PC-9 (cell line): Measurements from ENCODE around the gene SSR2.

Experiments
- EZH2 ChIP-seq: fragments of 200-600 bp; sonication (generic); IDR thresholded peaks from 2 replicates; pipeline ENCODE4 v1.8.0; 2017; ENCODE audit warnings: antibody characterized with exemption, low read depth
- TF ChIP-seq, protein P1 (sequence below): fragments of 200-600 bp; sonication (generic); conservative IDR thresholded peaks from 2 replicates; pipeline ENCODE4 v1.6.1; 2017; ENCODE audit warnings: mixed run types, antibody characterized with exemption, mild to moderate bottlenecking, moderate library complexity

DNA sequence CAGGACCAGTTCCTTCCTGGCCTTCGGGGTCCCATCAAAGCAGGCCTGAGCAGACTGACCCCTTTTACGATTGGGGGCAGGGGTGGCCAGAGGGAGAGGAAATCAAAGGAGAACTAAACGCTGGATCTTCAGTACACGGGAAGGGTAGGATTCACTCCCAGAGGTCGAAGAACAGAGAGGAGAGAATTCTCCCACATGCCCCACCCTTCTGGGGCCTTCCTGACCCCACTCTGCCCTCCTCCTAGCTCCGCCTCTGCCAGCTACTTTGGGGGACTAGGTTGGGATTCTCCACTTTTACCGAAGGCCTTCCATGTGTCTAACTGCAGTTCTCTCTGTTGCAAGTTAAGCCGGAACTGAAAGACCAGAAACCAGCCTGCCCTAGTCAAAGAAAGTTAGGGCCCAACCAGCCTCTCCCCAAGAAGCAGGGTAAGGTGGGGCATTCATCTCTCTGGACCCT, 41.8 kb downstream of the SSR2 start:
- TF ChIP-seq, protein P1, sequence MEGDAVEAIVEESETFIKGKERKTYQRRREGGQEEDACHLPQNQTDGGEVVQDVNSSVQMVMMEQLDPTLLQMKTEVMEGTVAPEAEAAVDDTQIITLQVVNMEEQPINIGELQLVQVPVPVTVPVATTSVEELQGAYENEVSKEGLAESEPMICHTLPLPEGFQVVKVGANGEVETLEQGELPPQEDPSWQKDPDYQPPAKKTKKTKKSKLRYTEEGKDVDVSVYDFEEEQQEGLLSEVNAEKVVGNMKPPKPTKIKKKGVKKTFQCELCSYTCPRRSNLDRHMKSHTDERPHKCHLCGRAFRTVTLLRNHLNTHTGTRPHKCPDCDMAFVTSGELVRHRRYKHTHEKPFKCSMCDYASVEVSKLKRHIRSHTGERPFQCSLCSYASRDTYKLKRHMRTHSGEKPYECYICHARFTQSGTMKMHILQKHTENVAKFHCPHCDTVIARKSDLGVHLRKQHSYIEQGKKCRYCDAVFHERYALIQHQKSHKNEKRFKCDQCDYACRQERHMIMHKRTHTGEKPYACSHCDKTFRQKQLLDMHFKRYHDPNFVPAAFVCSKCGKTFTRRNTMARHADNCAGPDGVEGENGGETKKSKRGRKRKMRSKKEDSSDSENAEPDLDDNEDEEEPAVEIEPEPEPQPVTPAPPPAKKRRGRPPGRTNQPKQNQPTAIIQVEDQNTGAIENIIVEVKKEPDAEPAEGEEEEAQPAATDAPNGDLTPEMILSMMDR, result no peak
- TF ChIP-seq EZH2, result no peak
